SU-DHL-6 (cell line): ENCODE results near the gene AGFG2.

Experiments
- H2AFZ ChIP-seq: fragments of 200-600 bp; sonication (generic); 2 replicates; pipeline ENCODE4 v1.6.1; 2014; ENCODE audit warnings: low read depth, mild to moderate bottlenecking, moderate library complexity, mixed read lengths, antibody characterized with exemption, low read length; ENCODE audit not compliant: severe bottlenecking
- H3F3A ChIP-seq: fragments of 200-600 bp; shearing (Covaris generic); 2 replicates; pipeline ENCODE4 v1.6.0; 2016; ENCODE audit warnings: antibody characterized with exemption, mild to moderate bottlenecking; ENCODE audit not compliant: insufficient read depth
- H3K27ac ChIP-seq: fragments of 200-600 bp; sonication (generic); 2 replicates; pipeline ENCODE4 v1.5.1; 2016; ENCODE audit warnings: low read depth, mild to moderate bottlenecking, low read length, moderate library complexity, mixed read lengths
- H3K27me3 ChIP-seq: fragments of 200-600 bp; sonication (generic), shearing (Covaris generic); 2 replicates; pipeline ENCODE4 v1.6.0; 2014; ENCODE audit warnings: mild to moderate bottlenecking, low read length
- H3K36me3 ChIP-seq: fragments of 200-600 bp; sonication (generic); 2 replicates; pipeline ENCODE4 v1.6.1; 2014; ENCODE audit warnings: mild to moderate bottlenecking, low read length, mixed read lengths
- H3K4me2 ChIP-seq: fragments of 300-600, 200-600 bp; shearing (Covaris generic), sonication (generic); 2 replicates; pipeline ENCODE4 v1.6.0; 2014; ENCODE audit warnings: low read length, low read depth, mild to moderate bottlenecking; ENCODE audit not compliant: poor library complexity, severe bottlenecking
- H3K4me3 ChIP-seq: fragments of 200-600 bp; sonication (generic); 2 replicates; pipeline ENCODE4 v1.5.1; 2014; ENCODE audit warnings: antibody characterized with exemption, low read length, mild to moderate bottlenecking, mixed read lengths; ENCODE audit not compliant: insufficient read depth, poor library complexity, severe bottlenecking
- H3K79me2 ChIP-seq: fragments of 200-600 bp; sonication (generic); 2 replicates; pipeline ENCODE4 v1.6.1; 2014; ENCODE audit warnings: mild to moderate bottlenecking, low read length, moderate library complexity; ENCODE audit not compliant: insufficient read depth
- H3K9ac ChIP-seq: fragments of 200-600 bp; sonication (generic); 2 replicates; pipeline ENCODE4 v1.7.0; 2014; ENCODE audit warnings: mild to moderate bottlenecking, low read length
- H3K9me2 ChIP-seq: fragments of 200-600 bp; sonication (generic); replicated peaks from 2 replicates; pipeline ENCODE4 v1.6.1; 2014; ENCODE audit warnings: low read length; ENCODE audit not compliant: insufficient read depth
- H3K9me3 ChIP-seq: fragments of 200-600 bp; sonication (generic); 2 replicates; pipeline ENCODE4 v1.6.1; 2014; ENCODE audit warnings: low read length, mixed read lengths; ENCODE audit not compliant: insufficient read depth
- H4K20me1 ChIP-seq: fragments of 200-600 bp; sonication (generic); 2 replicates; pipeline ENCODE4 v1.6.1; 2014; ENCODE audit warnings: low read depth, mild to moderate bottlenecking, antibody characterized with exemption, low read length, moderate library complexity, mixed read lengths
- EZH2phosphoT487 ChIP-seq: fragments of 200-600 bp; sonication (generic), shearing (Covaris generic); conservative IDR thresholded peaks from 2 replicates; pipeline ENCODE4 v1.6.1; 2018; ENCODE audit warnings: mild to moderate bottlenecking, antibody characterized with exemption, low read length, moderate library complexity, mixed read lengths
- TF ChIP-seq, protein P1 (sequence below): fragments of 200-600 bp; sonication (generic); IDR thresholded peaks from one replicate; pipeline ENCODE4 v1.5.1; 2017; ENCODE audit warnings: antibody characterized with exemption, mild to moderate bottlenecking, low read length, moderate library complexity; ENCODE audit not compliant: insufficient read depth, poor library complexity, severe bottlenecking

The AGFG2 gene

DNA sequence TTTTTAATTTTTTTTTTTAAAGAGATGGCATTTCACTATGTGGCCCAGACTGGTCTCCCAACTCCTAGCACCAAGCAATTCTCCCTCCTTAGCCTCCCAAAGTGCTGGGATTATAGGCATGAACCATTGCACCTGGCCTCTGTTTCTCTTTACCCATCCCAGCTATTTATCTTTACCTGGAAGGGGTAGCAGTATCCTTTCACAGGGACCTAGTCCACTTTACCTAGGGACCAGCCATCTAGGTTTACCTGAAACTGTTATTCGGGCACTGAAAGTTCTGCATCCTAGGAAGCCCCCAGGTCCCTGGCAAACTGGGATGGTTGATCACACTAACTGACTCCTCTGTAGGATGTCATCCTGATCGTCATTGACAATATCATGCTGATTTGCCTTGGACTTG is 21.7 kb upstream of the AGFG2 start:
- no peak overlapping the region for H3K27ac ChIP-seq
- no peaks in the 10 kb centered on the region for H3K79me2 ChIP-seq
- no peak overlapping the region for H3K9ac ChIP-seq
- no peak overlapping the region for H2AFZ ChIP-seq
- H3K4me2 ChIP-seq: no peak overlapping the region
- H3K4me3 ChIP-seq: no peak overlapping the region
- H3K9me3 ChIP-seq: no peaks in the 10 kb centered on the region
- no peaks in the 10 kb centered on the region for H3K27me3 ChIP-seq
- no peaks in the 10 kb centered on the region for H4K20me1 ChIP-seq
- H3K36me3 ChIP-seq: no peaks in the 10 kb centered on the region
- TF ChIP-seq, protein P1, sequence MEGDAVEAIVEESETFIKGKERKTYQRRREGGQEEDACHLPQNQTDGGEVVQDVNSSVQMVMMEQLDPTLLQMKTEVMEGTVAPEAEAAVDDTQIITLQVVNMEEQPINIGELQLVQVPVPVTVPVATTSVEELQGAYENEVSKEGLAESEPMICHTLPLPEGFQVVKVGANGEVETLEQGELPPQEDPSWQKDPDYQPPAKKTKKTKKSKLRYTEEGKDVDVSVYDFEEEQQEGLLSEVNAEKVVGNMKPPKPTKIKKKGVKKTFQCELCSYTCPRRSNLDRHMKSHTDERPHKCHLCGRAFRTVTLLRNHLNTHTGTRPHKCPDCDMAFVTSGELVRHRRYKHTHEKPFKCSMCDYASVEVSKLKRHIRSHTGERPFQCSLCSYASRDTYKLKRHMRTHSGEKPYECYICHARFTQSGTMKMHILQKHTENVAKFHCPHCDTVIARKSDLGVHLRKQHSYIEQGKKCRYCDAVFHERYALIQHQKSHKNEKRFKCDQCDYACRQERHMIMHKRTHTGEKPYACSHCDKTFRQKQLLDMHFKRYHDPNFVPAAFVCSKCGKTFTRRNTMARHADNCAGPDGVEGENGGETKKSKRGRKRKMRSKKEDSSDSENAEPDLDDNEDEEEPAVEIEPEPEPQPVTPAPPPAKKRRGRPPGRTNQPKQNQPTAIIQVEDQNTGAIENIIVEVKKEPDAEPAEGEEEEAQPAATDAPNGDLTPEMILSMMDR: no peak
- no peak for TF ChIP-seq EZH2phosphoT487
- no peaks in the 10 kb centered on the region for H3F3A ChIP-seq
- H3K9me2 ChIP-seq: no peaks in the 10 kb centered on the region

DNA sequence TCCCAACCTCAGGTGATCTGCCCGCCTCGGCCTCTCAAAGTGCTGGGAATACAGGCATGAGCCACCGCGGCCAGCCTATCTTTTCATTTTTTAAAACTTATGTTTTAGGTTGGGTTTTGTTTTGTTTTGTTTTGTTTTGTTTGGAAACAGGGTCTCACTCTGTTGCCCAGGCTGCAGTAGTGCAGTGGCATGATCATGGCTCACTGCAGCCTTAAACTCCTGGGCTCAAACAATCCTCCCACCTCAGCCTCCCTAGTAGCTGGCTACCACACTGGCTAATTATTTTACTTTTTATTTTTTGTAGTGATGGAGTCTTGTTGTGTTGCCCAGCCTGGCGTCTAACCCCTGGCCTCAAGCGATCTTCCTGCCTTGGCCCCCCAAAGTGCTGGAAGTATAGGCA is 19.4 kb upstream of the AGFG2 start:
- no peak overlapping the region for H3K4me2 ChIP-seq
- no peaks in the 10 kb centered on the region for H3K79me2 ChIP-seq
- no peaks in the 10 kb centered on the region for H3K27me3 ChIP-seq
- no peak overlapping the region for H3K27ac ChIP-seq
- no peaks in the 10 kb centered on the region for H3K9me2 ChIP-seq
- H3K9me3 ChIP-seq: no peaks in the 10 kb centered on the region
- no peaks in the 10 kb centered on the region for H3K36me3 ChIP-seq
- no peak overlapping the region for H3K9ac ChIP-seq
- no peak overlapping the region for H2AFZ ChIP-seq
- H4K20me1 ChIP-seq: no peaks in the 10 kb centered on the region
- TF ChIP-seq, protein P1: no peak
- no peak for TF ChIP-seq EZH2phosphoT487
- H3K4me3 ChIP-seq: no peak overlapping the region
- H3F3A ChIP-seq: no peaks in the 10 kb centered on the region

DNA sequence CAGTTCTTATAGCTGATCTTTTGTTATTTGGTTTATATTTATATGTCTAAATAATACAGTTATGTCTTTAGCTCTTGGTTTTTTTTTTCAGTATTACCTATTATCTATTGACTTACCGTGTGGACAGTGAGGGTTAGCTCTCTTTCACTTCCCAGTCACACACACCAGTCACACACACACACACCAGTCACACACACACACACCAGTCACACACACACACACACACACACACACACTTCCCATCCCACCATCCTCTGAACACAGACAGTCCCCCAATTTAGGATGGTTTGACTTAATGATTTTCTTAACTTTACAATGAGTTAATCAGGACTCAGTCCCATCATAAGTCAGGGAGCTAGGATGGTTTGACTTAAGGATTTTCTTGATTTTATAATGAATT is 18.9 kb upstream of the AGFG2 start:
- Histone ChIP-seq H4K20me1 (no peaks in the 10 kb centered on the region), H3K4me2 (no peak overlapping the region), H3F3A (no peaks in the 10 kb centered on the region)

More for the DNA sequence above, 18.9 kb upstream of the AGFG2 start:
- H3K79me2 ChIP-seq: no peaks in the 10 kb centered on the region
- H2AFZ ChIP-seq: no peak overlapping the region
- no peaks in the 10 kb centered on the region for H3K9me3 ChIP-seq
- TF ChIP-seq, protein P1: no peak
- no peak for TF ChIP-seq EZH2phosphoT487
- H3K36me3 ChIP-seq: no peaks in the 10 kb centered on the region
- H3K27ac ChIP-seq: no peak overlapping the region
- no peak overlapping the region for H3K9ac ChIP-seq
- no peaks in the 10 kb centered on the region for H3K27me3 ChIP-seq
- H3K4me3 ChIP-seq: no peak overlapping the region
- H3K9me2 ChIP-seq: no peaks in the 10 kb centered on the region
